GM23338 (cell line): Measurements from ENCODE around the gene PRKAR1B. TPM values are rescaled to one million over a fixed set of nuclear protein-coding genes. Genes with fewer than 3 reads are reported as not detected.

Experiments used
- ATAC-seq: fragments of 200-7000 bp; cut with Tn5 transposase; 3 replicates; pipeline ENCODE4 v1.9.1; 2020
- DNase-seq: peaks from one replicate; pipeline ENCODE4 v3.0.0-alpha.2; 2015; ENCODE audit warnings: low spot score
- H2AFZ ChIP-seq: fragments of 200-600 bp; sonication (generic); 2 replicates; pipeline ENCODE4 v1.8.0; 2016; ENCODE audit warnings: antibody characterized with exemption, mild to moderate bottlenecking, moderate library complexity
- H3F3A ChIP-seq: fragments of 200-600 bp; sonication (generic); replicated peaks from 2 replicates; pipeline ENCODE4 v1.8.0; 2017; ENCODE audit warnings: antibody characterized with exemption, mixed run types, low read depth
- H3K27ac ChIP-seq: fragments of 200-600 bp; sonication (generic); 2 replicates; pipeline ENCODE4 v1.6.1; 2016; ENCODE audit warnings: low read depth
- H3K27me3 ChIP-seq: fragments of 200-600 bp; sonication (generic); 2 replicates; pipeline ENCODE4 v1.8.0; 2016; ENCODE audit warnings: mild to moderate bottlenecking, mixed run types, moderate library complexity; ENCODE audit not compliant: insufficient read depth
- H3K36me3 ChIP-seq: fragments of 200-600 bp; sonication (generic); 2 replicates; pipeline ENCODE4 v1.8.0; 2016; ENCODE audit warnings: mild to moderate bottlenecking; ENCODE audit not compliant: insufficient read depth
- H3K4me1 ChIP-seq: fragments of 200-600 bp; sonication (generic); 2 replicates; pipeline ENCODE4 v1.8.0; 2016; ENCODE audit warnings: mild to moderate bottlenecking, moderate library complexity; ENCODE audit not compliant: insufficient read depth
- H3K4me2 ChIP-seq: fragments of 200-600 bp; sonication (generic); 2 replicates; pipeline ENCODE4 v1.7.1; 2017; ENCODE audit warnings: mixed run types
- H3K4me3 ChIP-seq: fragments of 200-600 bp; sonication (generic); 2 replicates; pipeline ENCODE4 v1.6.1; 2016; ENCODE audit warnings: mixed run types
- H3K79me2 ChIP-seq: fragments of 200-600 bp; sonication (generic); replicated peaks from 2 replicates; pipeline ENCODE4 v1.8.0; 2017; ENCODE audit warnings: mild to moderate bottlenecking; ENCODE audit not compliant: insufficient read depth
- H3K9me2 ChIP-seq: fragments of 200-600 bp; sonication (generic); 2 replicates; pipeline ENCODE4 v1.8.0; 2017; ENCODE audit not compliant: insufficient read depth
- H4K20me1 ChIP-seq: fragments of 200-600 bp; sonication (generic); replicated peaks from 2 replicates; pipeline ENCODE4 v1.8.0; 2017; ENCODE audit warnings: mild to moderate bottlenecking; ENCODE audit not compliant: insufficient read depth
- H3K27ac Mint-ChIP-seq: 2 replicates; pipeline ENCODE4 v1.8.0; 2020; ENCODE audit warnings: inconsistent platforms, mild to moderate bottlenecking, moderate library complexity, mixed read lengths
- H3K27me3 Mint-ChIP-seq: 3 replicates; pipeline ENCODE4 v1.8.0; 2022; ENCODE audit warnings: low read depth, mild to moderate bottlenecking, moderate library complexity, mixed read lengths, inconsistent platforms; ENCODE audit not compliant: insufficient read depth, poor library complexity
- H3K36me3 Mint-ChIP-seq: 3 replicates; pipeline ENCODE4 v1.8.0; 2021; ENCODE audit warnings: low read depth, mild to moderate bottlenecking, inconsistent platforms, moderate library complexity, mixed read lengths
- H3K4me1 Mint-ChIP-seq: 3 replicates; pipeline ENCODE4 v1.8.0; 2020; ENCODE audit warnings: mild to moderate bottlenecking, inconsistent platforms, mixed read lengths
- H3K4me3 Mint-ChIP-seq: 3 replicates; pipeline ENCODE4 v1.8.0; 2021; ENCODE audit warnings: moderate library complexity, mild to moderate bottlenecking, inconsistent platforms, mixed read lengths
- H3K9me3 Mint-ChIP-seq: 3 replicates; pipeline ENCODE4 v1.8.0; 2020; ENCODE audit warnings: moderate library complexity, mild to moderate bottlenecking, inconsistent platforms, mixed read lengths
- CREB1 ChIP-seq: fragments of 250-450 bp; sonication (Bioruptor Pico); IDR thresholded peaks from 2 replicates; pipeline ENCODE4 v1.5.0; 2020; ENCODE audit warnings: low read depth, mild to moderate bottlenecking, moderate library complexity
- CTCF ChIP-seq, 2 experiments: fragments of 200-600 bp in 1 of 2; sonication (generic) in 1 of 2; conservative IDR thresholded peaks; 2 replicates each; pipeline versions ENCODE4 v1.5.1 to v1.6.1; 2016 to 2017; ENCODE audit warnings: antibody characterized with exemption in 2 of 2, low read depth in 2 of 2, mild to moderate bottlenecking in 2 of 2, moderate library complexity in 1 of 2
- ETS1 ChIP-seq: IDR thresholded peaks from 2 replicates; pipeline ENCODE4 v1.6.1; 2016; ENCODE audit warnings: antibody characterized with exemption
- EZH2 ChIP-seq: fragments of 200-600 bp; sonication (generic); IDR thresholded peaks from one replicate; pipeline ENCODE4 v1.8.0; 2017; ENCODE audit warnings: antibody characterized with exemption, mild to moderate bottlenecking, low read depth; ENCODE audit not compliant: unreplicated experiment
- EZH2phosphoT487 ChIP-seq: fragments of 200-600 bp; sonication (generic); IDR thresholded peaks from one replicate; pipeline ENCODE4 v1.8.1; 2018; ENCODE audit warnings: antibody characterized with exemption; ENCODE audit not compliant: unreplicated experiment
- JUNB ChIP-seq: IDR thresholded peaks from one replicate; pipeline ENCODE4 v1.6.1; 2016; ENCODE audit warnings: antibody characterized with exemption; ENCODE audit not compliant: unreplicated experiment
- NANOG ChIP-seq: IDR thresholded peaks from 2 replicates; pipeline ENCODE4 v1.6.1; 2016; ENCODE audit warnings: antibody characterized with exemption, borderline replicate concordance
- POLR2AphosphoS5 ChIP-seq: IDR thresholded peaks from 2 replicates; pipeline ENCODE4 v1.6.1; 2016; ENCODE audit warnings: antibody characterized with exemption, low read depth
- REST ChIP-seq: IDR thresholded peaks from one replicate; pipeline ENCODE4 v1.6.1; 2018; ENCODE audit warnings: antibody characterized with exemption; ENCODE audit not compliant: unreplicated experiment
- STAT1 ChIP-seq: IDR thresholded peaks from one replicate; pipeline ENCODE4 v1.6.1; 2016; ENCODE audit warnings: antibody characterized with exemption; ENCODE audit not compliant: unreplicated experiment
- ZNF114 ChIP-seq: fragments of 250-450 bp; sonication (Bioruptor Pico); IDR thresholded peaks from 2 replicates; pipeline ENCODE4 v1.5.0; 2020; ENCODE audit warnings: mild to moderate bottlenecking, moderate library complexity
- ZNF331 ChIP-seq: fragments of 250-450 bp; sonication (Bioruptor Pico); IDR thresholded peaks from 2 replicates; pipeline ENCODE4 v1.5.0; 2020; ENCODE audit warnings: low read depth, mild to moderate bottlenecking, moderate library complexity
- ZNF462 ChIP-seq: fragments of 250-450 bp; sonication (Bioruptor Pico); IDR thresholded peaks from 2 replicates; pipeline ENCODE4 v1.5.0; 2020; ENCODE audit warnings: mild to moderate bottlenecking, moderate library complexity
- polyA plus RNA-seq: library from polyadenylated mRNA; unstranded; fragments of >200 nt; fragmentation: Nextera tagmentation; extraction: Ambion mirVana; gene quantifications from 2 replicates; pipeline ENCODE4 v1.2.1, GENCODE V29; 2016
- total RNA-seq: library from RNA; depleted of rRNA; stranded (reverse); fragments of >200 nt; shearing (Covaris generic); gene quantifications from 2 replicates; pipeline ENCODE4 v1.2.3, GENCODE V29; 2014

Gene PRKAR1B
- total and polyA plus RNA-seq, 2 experiments from 2014 or later, result 35.7 to 36.7 TPM

- H3K4me3 Mint-ChIP-seq, result no peak overlapping the region
Observed at GRCh38 chr7:585873-586272, 141.2 kb downstream of the PRKAR1B start.

More at GRCh38 chr7:585873-586272, 141.2 kb downstream of the PRKAR1B start:
- Histone ChIP-seq H3K9me2 (no peaks in the 10 kb centered on the region), H2AFZ (no peak overlapping the region), H3K36me3 (no peaks in the 10 kb centered on the region), H3K79me2 (no peaks in the 10 kb centered on the region), H3K4me2 (no peak overlapping the region), H4K20me1 (no peaks in the 10 kb centered on the region), H3K27ac (no peak overlapping the region), H3K27me3 (no peaks in the 10 kb centered on the region), H3K4me3 (no peak overlapping the region), H3F3A (no peaks in the 10 kb centered on the region), H3K4me1 (no peaks in the 10 kb centered on the region)
- Mint-ChIP-seq H3K27ac (no peak overlapping the region), H3K27me3 (peaks cover 6% of the 10 kb centered on the region), H3K4me1 (no peaks in the 10 kb centered on the region), H3K36me3 (peaks cover 81% of the 10 kb centered on the region), H3K9me3 (peaks cover 23% of the 10 kb centered on the region)
- no peak for DNase-seq
- ATAC-seq, result no peak
- no peak for TF ChIP-seq JUNB
- no peak for TF ChIP-seq NANOG
- no peak for TF ChIP-seq POLR2AphosphoS5
- no peak for TF ChIP-seq STAT1
- TF ChIP-seq ZNF331 (CRISPR knock-in tag), result no peak
- no peak for TF ChIP-seq ZNF462
- no peak for TF ChIP-seq ETS1
- no peak for TF ChIP-seq EZH2phosphoT487
- TF ChIP-seq CREB1 (CRISPR knock-in tag), result no peak
- TF ChIP-seq ZNF114, result no peak
- no peak for TF ChIP-seq CTCF (conservative IDR thresholded peaks at IDR 0.05; ENCODE audit: low read depth in 2 of 2)
- no peak for TF ChIP-seq EZH2
- no peak for TF ChIP-seq REST
